Measurements from ENCODE around the gene AGAP9.
"Not testable (repeated sequence)": the region's sequence is repeated elsewhere in the genome, so short reads cannot be mapped to it uniquely, and the experiment has no call there.

Gene AGAP9

GRCh38 chr10:47456794-47457527 lies 66.5 kb downstream of the AGAP9 start:
- DNase-seq: no peak

GRCh38 chr10:47456079-47456785 lies 67.2 kb downstream of the AGAP9 start:
- DNase-seq: no peak

GRCh38 chr10:47455350-47456078 lies 67.9 kb downstream of the AGAP9 start:
- DNase-seq: not testable (repeated sequence)

- DNase-seq: no peak
Observed at GRCh38 chr10:47454780-47455058, 68.7 kb downstream of the AGAP9 start.

GRCh38 chr10:47454008-47454779 lies 69.2 kb downstream of the AGAP9 start:
- DNase-seq: no peak

GRCh38 chr10:47453141-47454007 lies 70.1 kb downstream of the AGAP9 start:
- no peak for DNase-seq

- DNase-seq: no peak
Observed at GRCh38 chr10:47452495-47453140, 70.8 kb downstream of the AGAP9 start.

- no peak for DNase-seq
Observed at GRCh38 chr10:47451998-47452494, 71.4 kb downstream of the AGAP9 start.
